A549 (cell line): Measurements from ENCODE around the gene SMAD3.

Source experiments
- KDM1A ChIP-seq: fragments of 200-600 bp; sonication (generic); IDR thresholded peaks from 2 replicates; pipeline ENCODE4 v1.6.1; 2016; ENCODE audit warnings: low read depth, mild to moderate bottlenecking
- MAX ChIP-seq: IDR thresholded peaks from 2 replicates; pipeline ENCODE4 v1.6.1; 2012
- TF ChIP-seq, protein P1 (sequence below): fragments of 450-650 bp; IDR thresholded peaks from 2 replicates; pipeline ENCODE4 v1.6.1; 2014; ENCODE audit warnings: antibody characterized with exemption

GRCh38 chr15:67232591-67232990 is 167.2 kb downstream of the SMAD3 start:
- TF ChIP-seq, protein P1, sequence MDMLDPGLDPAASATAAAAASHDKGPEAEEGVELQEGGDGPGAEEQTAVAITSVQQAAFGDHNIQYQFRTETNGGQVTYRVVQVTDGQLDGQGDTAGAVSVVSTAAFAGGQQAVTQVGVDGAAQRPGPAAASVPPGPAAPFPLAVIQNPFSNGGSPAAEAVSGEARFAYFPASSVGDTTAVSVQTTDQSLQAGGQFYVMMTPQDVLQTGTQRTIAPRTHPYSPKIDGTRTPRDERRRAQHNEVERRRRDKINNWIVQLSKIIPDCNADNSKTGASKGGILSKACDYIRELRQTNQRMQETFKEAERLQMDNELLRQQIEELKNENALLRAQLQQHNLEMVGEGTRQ, result no peak
- TF ChIP-seq MAX (no peak), KDM1A (no peak)
